HT1080 (cell line): ENCODE measurements around the gene MYOCD. TPM values are rescaled to one million over a fixed set of nuclear protein-coding genes. Genes with fewer than 3 reads are reported as not detected.

Experiments
- total RNA-seq: library from RNA; depleted of rRNA; stranded (reverse); fragments of >200 nt; shearing (Covaris generic); gene quantifications from 2 replicates; pipeline ENCODE4 v1.2.3, GENCODE V29; 2014; rRNA removed

Gene MYOCD
- total RNA-seq, 1 experiment from 2014 or later: not detected

Other genes with a start within 250 kb of the MYOCD start
- 0.17 and 1.00 TPM in 2 replicates for gene ARHGAP44, start 123.6 kb downstream of the MYOCD start, total RNA-seq